OCI-LY1 (cell line): ENCODE data around the gene ACTRT2.

Experiments used
- H2AFZ ChIP-seq: fragments of 200-600 bp; sonication (generic), shearing (Covaris generic); 2 replicates; pipeline ENCODE4 v1.6.0; 2014; ENCODE audit warnings: antibody characterized with exemption, mild to moderate bottlenecking, low read length
- H3F3A ChIP-seq: fragments of 200-600 bp; sonication (generic), shearing (Covaris generic); 2 replicates; pipeline ENCODE4 v1.6.0; 2014; ENCODE audit warnings: mild to moderate bottlenecking, antibody characterized with exemption, low read length, moderate library complexity; ENCODE audit not compliant: insufficient read depth
- H3K27ac ChIP-seq: fragments of 200-600 bp; sonication (generic); 2 replicates; pipeline ENCODE4 v1.5.1; 2014; ENCODE audit warnings: low read length, mixed run types, mild to moderate bottlenecking, low read depth; ENCODE audit not compliant: poor library complexity, severe bottlenecking
- H3K27me3 ChIP-seq: fragments of 200-600 bp; sonication (generic); 2 replicates; pipeline ENCODE4 v1.6.0; 2014; ENCODE audit warnings: antibody characterized with exemption, mild to moderate bottlenecking, low read length, moderate library complexity; ENCODE audit not compliant: insufficient read depth
- H3K36me3 ChIP-seq: fragments of 200-600 bp; sonication (generic); 2 replicates; pipeline ENCODE4 v1.6.1; 2014; ENCODE audit warnings: mild to moderate bottlenecking, antibody characterized with exemption, low read length, moderate library complexity, mixed read lengths; ENCODE audit not compliant: insufficient read depth
- H3K4me1 ChIP-seq: fragments of 200-600 bp; sonication (generic); 2 replicates; pipeline ENCODE4 v1.5.1; 2014; ENCODE audit warnings: mild to moderate bottlenecking, low read length, moderate library complexity; ENCODE audit not compliant: insufficient read depth, severe bottlenecking
- H3K4me2 ChIP-seq: fragments of 200-600 bp; sonication (generic), shearing (Covaris generic); 2 replicates; pipeline ENCODE4 v1.6.1; 2014; ENCODE audit warnings: low read length
- H3K4me3 ChIP-seq: fragments of 200-600 bp; sonication (generic); 2 replicates; pipeline ENCODE4 v1.5.1; 2014; ENCODE audit warnings: low read length, low read depth, mild to moderate bottlenecking, mixed read lengths; ENCODE audit not compliant: poor library complexity, severe bottlenecking
- H3K79me2 ChIP-seq: fragments of 200-600 bp; shearing (Covaris generic); 2 replicates; pipeline ENCODE4 v1.6.1; 2016; ENCODE audit warnings: mixed run types, low read length, mixed read lengths; ENCODE audit not compliant: insufficient read depth
- H3K9ac ChIP-seq: fragments of 200-600 bp; sonication (generic), shearing (Covaris generic); 2 replicates; pipeline ENCODE4 v1.6.1; 2014; ENCODE audit warnings: mild to moderate bottlenecking, low read length, mixed read lengths
- H3K9me2 ChIP-seq: fragments of 200-600 bp; sonication (generic), shearing (Covaris generic); 2 replicates; pipeline ENCODE4 v1.6.1; 2014; ENCODE audit warnings: low read depth, mild to moderate bottlenecking, low read length, mixed read lengths
- H3K9me3 ChIP-seq: fragments of 200-600 bp; shearing (Covaris generic); 2 replicates; pipeline ENCODE4 v1.6.1; 2014; ENCODE audit warnings: low read length, mixed read lengths
- H4K20me1 ChIP-seq: fragments of 200-600 bp; sonication (generic), shearing (Covaris generic); 2 replicates; pipeline ENCODE4 v1.6.0; 2016; ENCODE audit warnings: mild to moderate bottlenecking, low read length; ENCODE audit not compliant: insufficient read depth
- EZH2 ChIP-seq: fragments of 200-600 bp; sonication (generic), shearing (Covaris generic); IDR thresholded peaks from 2 replicates; pipeline ENCODE4 v1.8.0; 2017; ENCODE audit warnings: borderline replicate concordance, mixed run types, mild to moderate bottlenecking, antibody characterized with exemption, low read length, moderate library complexity, mixed read lengths
- TF ChIP-seq, protein P1 (sequence below): fragments of 200-600 bp; sonication (generic), shearing (Covaris generic); IDR thresholded peaks from 2 replicates; pipeline ENCODE4 v1.5.1; 2017; ENCODE audit warnings: mild to moderate bottlenecking, antibody characterized with exemption, low read length, moderate library complexity, mixed read lengths

ACTRT2 gene

DNA sequence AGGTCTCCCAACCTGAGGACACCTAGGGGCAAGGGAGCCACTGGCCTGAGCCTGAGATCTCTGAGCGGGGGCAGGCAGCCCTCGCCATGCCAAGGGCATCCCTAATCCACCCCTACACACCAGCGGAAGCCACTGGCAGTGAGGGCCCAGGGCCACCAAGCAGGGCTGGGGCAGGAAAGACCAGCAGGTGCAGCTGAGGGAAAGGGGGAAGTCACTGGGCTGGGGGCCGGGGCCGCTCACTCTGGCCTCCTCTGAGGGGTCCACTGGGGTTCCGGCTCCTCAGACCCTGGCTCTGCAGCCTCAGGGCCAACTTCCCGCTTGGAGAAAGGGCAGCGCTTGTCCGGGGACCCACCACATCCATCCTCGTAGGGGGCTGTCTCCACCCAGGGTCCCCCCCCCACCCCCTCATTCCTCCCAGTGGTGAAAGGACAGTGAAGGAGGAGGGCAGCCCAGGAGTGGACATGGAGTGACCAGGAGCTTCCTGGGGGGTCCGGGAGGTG is 42.5 kb upstream of the ACTRT2 start:
- Histone ChIP-seq H3K9ac (no peak overlapping the region), H3K4me3 (no peak overlapping the region), H3K9me2 (no peaks in the 10 kb centered on the region), H3K9me3 (no peaks in the 10 kb centered on the region), H3F3A (no peaks in the 10 kb centered on the region), H3K4me1 (no peaks in the 10 kb centered on the region), H3K36me3 (no peaks in the 10 kb centered on the region), H4K20me1 (no peaks in the 10 kb centered on the region), H3K4me2 (no peak overlapping the region), H2AFZ (no peak overlapping the region), H3K27me3 (no peaks in the 10 kb centered on the region), H3K79me2 (no peaks in the 10 kb centered on the region), H3K27ac (no peak overlapping the region)
- TF ChIP-seq, protein P1, sequence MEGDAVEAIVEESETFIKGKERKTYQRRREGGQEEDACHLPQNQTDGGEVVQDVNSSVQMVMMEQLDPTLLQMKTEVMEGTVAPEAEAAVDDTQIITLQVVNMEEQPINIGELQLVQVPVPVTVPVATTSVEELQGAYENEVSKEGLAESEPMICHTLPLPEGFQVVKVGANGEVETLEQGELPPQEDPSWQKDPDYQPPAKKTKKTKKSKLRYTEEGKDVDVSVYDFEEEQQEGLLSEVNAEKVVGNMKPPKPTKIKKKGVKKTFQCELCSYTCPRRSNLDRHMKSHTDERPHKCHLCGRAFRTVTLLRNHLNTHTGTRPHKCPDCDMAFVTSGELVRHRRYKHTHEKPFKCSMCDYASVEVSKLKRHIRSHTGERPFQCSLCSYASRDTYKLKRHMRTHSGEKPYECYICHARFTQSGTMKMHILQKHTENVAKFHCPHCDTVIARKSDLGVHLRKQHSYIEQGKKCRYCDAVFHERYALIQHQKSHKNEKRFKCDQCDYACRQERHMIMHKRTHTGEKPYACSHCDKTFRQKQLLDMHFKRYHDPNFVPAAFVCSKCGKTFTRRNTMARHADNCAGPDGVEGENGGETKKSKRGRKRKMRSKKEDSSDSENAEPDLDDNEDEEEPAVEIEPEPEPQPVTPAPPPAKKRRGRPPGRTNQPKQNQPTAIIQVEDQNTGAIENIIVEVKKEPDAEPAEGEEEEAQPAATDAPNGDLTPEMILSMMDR: no peak
- TF ChIP-seq EZH2: no peak

DNA sequence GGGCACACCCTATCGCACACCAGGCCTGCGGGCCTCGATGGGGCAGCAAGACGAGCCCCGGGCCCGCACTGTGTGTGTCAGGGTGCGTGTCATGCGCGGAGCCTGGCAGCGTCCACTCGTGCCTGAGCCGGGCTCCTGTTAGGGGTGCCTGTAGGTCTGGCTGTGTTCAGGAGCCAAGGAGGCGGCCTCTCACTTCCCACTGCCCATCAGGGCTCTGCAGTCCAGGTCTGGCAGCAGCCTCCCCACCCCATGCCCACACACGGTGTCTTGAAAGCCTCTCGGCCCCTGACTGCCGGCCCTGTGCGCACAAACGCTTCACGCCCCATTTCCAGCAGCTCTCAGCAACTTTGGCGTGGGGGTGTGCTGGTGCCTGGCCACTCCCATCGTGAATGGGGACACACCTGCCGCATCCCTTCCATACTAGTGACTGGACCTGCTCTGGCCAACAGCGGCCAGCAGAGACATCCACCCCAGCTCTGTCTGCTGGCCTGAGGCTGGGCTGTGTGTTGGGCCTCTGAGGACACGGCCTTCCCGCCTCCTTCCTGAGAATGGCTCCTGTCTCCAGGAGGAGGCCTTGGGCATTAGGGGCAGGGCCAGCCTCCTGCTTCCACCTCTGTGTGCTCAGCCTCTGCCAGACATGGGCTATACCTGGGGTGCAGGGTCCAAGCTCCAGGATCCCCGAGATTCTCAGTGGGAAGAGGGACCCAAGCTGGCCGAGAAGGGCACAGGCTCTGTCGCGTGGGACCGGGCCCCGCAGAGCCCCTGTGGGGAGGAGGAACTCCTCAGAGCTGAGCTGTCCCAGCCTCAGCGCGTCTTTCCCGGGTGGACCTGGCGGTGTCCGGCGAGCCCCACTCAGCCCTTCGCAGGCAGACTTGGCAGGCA is 41.8 kb upstream of the ACTRT2 start:
- H3K27me3 ChIP-seq: no peaks in the 10 kb centered on the region

GRCh38 chr1:2980073-2980791 is 41.0 kb upstream of the ACTRT2 start:
- TF ChIP-seq, protein P1: no peak
- H3K27ac ChIP-seq: no peak overlapping the region
- no peaks in the 10 kb centered on the region for H4K20me1 ChIP-seq
- no peaks in the 10 kb centered on the region for H3K9me2 ChIP-seq
- H3K79me2 ChIP-seq: no peaks in the 10 kb centered on the region
- H3K9ac ChIP-seq: no peak overlapping the region
- no peaks in the 10 kb centered on the region for H3F3A ChIP-seq
- H3K36me3 ChIP-seq: no peaks in the 10 kb centered on the region
- no peak overlapping the region for H2AFZ ChIP-seq
- H3K4me2 ChIP-seq: no peak overlapping the region
- no peaks in the 10 kb centered on the region for H3K4me1 ChIP-seq
- H3K27me3 ChIP-seq: no peaks in the 10 kb centered on the region
- H3K4me3 ChIP-seq: no peak overlapping the region
- no peaks in the 10 kb centered on the region for H3K9me3 ChIP-seq

More for the DNA sequence above, 41.8 kb upstream of the ACTRT2 start:
- Histone ChIP-seq H3K9ac (no peak overlapping the region), H3K36me3 (no peaks in the 10 kb centered on the region), H3K9me2 (no peaks in the 10 kb centered on the region), H3K4me3 (no peak overlapping the region), H3K4me2 (no peak overlapping the region), H3K27ac (no peak overlapping the region), H3F3A (no peaks in the 10 kb centered on the region), H3K9me3 (no peaks in the 10 kb centered on the region), H3K79me2 (no peaks in the 10 kb centered on the region), H3K4me1 (no peaks in the 10 kb centered on the region), H2AFZ (no peak overlapping the region), H4K20me1 (no peaks in the 10 kb centered on the region)
- TF ChIP-seq, protein P1: no peak
- TF ChIP-seq EZH2: no peak
